ENCODE measurements around the gene UGT2A3.

DNA sequence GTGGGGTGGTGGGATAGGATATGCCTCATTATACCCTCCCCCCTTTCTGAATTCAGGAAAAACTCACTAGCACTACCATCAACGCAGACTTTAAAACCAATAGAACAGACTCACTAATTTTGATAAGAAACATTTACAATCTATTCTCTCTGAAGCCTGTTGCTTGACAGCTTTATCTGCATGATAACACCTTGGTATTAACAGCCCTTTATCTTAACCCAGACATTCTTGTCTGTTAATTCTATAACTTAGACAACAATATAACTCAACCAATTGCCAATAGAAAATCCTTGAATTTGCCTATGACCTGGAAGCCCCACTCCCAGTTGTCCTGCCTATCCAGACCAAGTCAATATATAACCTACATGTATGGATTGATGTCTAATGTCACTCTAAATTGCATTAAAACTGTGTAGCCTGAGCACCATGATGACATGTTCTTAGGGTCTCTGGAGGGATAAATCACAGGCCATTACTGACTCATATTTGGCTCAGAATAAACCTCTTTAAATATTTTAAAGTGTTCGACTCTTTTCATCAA is 1.5 kb upstream of the UGT2A3 start:
- TF ChIP-seq, protein P1, sequence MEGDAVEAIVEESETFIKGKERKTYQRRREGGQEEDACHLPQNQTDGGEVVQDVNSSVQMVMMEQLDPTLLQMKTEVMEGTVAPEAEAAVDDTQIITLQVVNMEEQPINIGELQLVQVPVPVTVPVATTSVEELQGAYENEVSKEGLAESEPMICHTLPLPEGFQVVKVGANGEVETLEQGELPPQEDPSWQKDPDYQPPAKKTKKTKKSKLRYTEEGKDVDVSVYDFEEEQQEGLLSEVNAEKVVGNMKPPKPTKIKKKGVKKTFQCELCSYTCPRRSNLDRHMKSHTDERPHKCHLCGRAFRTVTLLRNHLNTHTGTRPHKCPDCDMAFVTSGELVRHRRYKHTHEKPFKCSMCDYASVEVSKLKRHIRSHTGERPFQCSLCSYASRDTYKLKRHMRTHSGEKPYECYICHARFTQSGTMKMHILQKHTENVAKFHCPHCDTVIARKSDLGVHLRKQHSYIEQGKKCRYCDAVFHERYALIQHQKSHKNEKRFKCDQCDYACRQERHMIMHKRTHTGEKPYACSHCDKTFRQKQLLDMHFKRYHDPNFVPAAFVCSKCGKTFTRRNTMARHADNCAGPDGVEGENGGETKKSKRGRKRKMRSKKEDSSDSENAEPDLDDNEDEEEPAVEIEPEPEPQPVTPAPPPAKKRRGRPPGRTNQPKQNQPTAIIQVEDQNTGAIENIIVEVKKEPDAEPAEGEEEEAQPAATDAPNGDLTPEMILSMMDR (IDR thresholded peaks at IDR 0.05), result no peak
- TF ChIP-seq CREM (CRISPR knock-in tag; IDR thresholded peaks at IDR 0.05), result no peak
- no peak for TF ChIP-seq KAT7 (CRISPR knock-in tag; IDR thresholded peaks at IDR 0.05; ENCODE audit: borderline replicate concordance)
- TF ChIP-seq NFYB (CRISPR knock-in tag; conservative IDR thresholded peaks at IDR 0.05; ENCODE audit: low read depth), result no peak
- TF ChIP-seq, protein P2, sequence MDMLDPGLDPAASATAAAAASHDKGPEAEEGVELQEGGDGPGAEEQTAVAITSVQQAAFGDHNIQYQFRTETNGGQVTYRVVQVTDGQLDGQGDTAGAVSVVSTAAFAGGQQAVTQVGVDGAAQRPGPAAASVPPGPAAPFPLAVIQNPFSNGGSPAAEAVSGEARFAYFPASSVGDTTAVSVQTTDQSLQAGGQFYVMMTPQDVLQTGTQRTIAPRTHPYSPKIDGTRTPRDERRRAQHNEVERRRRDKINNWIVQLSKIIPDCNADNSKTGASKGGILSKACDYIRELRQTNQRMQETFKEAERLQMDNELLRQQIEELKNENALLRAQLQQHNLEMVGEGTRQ (CRISPR knock-in tag; IDR thresholded peaks at IDR 0.05), result no peak
- TF ChIP-seq NFE2L1 (CRISPR knock-in tag; IDR thresholded peaks at IDR 0.05), result no peak

All from WTC11 (cell line).